Mesothelial cell of epicardium (in vitro differentiated cells): ENCODE measurements around the gene PPP1R9A. TPM values are rescaled to one million over a fixed set of nuclear protein-coding genes. Genes with fewer than 3 reads are reported as not detected.

Source experiments
- DNase-seq, 2 experiments: peaks; one replicate each; pipeline ENCODE4 v3.0.0; 2021; ENCODE audit warnings: low spot score in 2 of 2; ENCODE audit not compliant: unreplicated experiment in 2 of 2
- H3K27ac Mint-ChIP-seq: 2 replicates; pipeline ENCODE4 v1.8.0; 2021; ENCODE audit warnings: mixed read lengths
- H3K27me3 Mint-ChIP-seq: 2 replicates; pipeline ENCODE4 v1.8.0; 2021; ENCODE audit warnings: low read depth, mixed read lengths
- H3K36me3 Mint-ChIP-seq: 2 replicates; pipeline ENCODE4 v1.8.0; 2021; ENCODE audit warnings: mixed read lengths
- H3K4me1 Mint-ChIP-seq: 2 replicates; pipeline ENCODE4 v1.8.0; 2021; ENCODE audit warnings: mixed read lengths
- H3K4me3 Mint-ChIP-seq: 2 replicates; pipeline ENCODE4 v1.8.0; 2021; ENCODE audit warnings: mild to moderate bottlenecking, moderate library complexity, mixed read lengths
- H3K9me3 Mint-ChIP-seq: 2 replicates; pipeline ENCODE4 v1.8.0; 2021; ENCODE audit warnings: mixed read lengths
- CTCF ChIP-seq: fragments of 200-600 bp; sonication (generic); IDR thresholded peaks from one replicate; pipeline ENCODE4 v1.5.0; 2021; ENCODE audit warnings: antibody characterized with exemption; ENCODE audit not compliant: unreplicated experiment
- total RNA-seq: library from RNA; stranded (reverse); gene quantifications from 3 replicates; pipeline ENCODE4 v1.2.1, GENCODE V29; 2021

Gene PPP1R9A
- total RNA-seq, 1 donor from 2014 or later: 39.3 TPM

GRCh38 chr7:95303013-95303905, 395.9 kb downstream of the PPP1R9A start:
- no peak for DNase-seq
- Mint-ChIP-seq H3K9me3 (no peaks in the 10 kb centered on the region), H3K4me1 (peaks cover 11% of the 10 kb centered on the region), H3K36me3 (no peaks in the 10 kb centered on the region), H3K27me3 (no peaks in the 10 kb centered on the region), H3K27ac (no peak overlapping the region), H3K4me3 (no peak overlapping the region)
- no peak for TF ChIP-seq CTCF

DNA sequence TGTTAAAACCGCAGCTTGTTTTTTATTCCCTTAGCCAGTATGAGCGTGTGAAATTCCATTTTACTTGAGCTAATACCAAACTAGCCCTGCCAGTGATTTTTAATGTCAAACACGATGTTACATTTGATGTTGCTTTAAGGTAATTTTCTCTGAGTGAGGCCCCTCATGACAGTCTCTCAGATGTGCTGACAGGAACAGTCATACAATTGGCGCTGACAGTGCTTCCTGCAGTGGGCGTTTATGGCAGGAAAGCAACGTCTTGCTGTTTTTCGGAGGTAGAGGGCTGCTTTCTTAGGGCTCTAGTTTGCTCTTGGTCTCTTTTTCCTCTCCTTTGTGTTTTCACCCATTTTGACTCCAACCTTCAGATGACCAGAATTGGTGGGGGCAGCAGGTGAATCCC, 397.6 kb downstream of the PPP1R9A start:
- H3K4me3 Mint-ChIP-seq: no peak overlapping the region
- H3K27me3 Mint-ChIP-seq: no peaks in the 10 kb centered on the region
- no peaks in the 10 kb centered on the region for H3K9me3 Mint-ChIP-seq
- H3K4me1 Mint-ChIP-seq: peaks cover 18% of the 10 kb centered on the region
- TF ChIP-seq CTCF: no peak
- no peak for DNase-seq
- no peak overlapping the region for H3K27ac Mint-ChIP-seq
- H3K36me3 Mint-ChIP-seq: no peaks in the 10 kb centered on the region

- Mint-ChIP-seq H3K36me3 (no peaks in the 10 kb centered on the region), H3K27ac (no peak overlapping the region), H3K27me3 (no peaks in the 10 kb centered on the region), H3K9me3 (peaks cover 3% of the 10 kb centered on the region), H3K4me3 (no peak overlapping the region), H3K4me1 (peaks cover 11% of the 10 kb centered on the region)
- TF ChIP-seq CTCF: no peak
- DNase-seq: no peak
Measured at GRCh38 chr7:95309951-95310350, 402.6 kb downstream of the PPP1R9A start.

- H3K27me3 Mint-ChIP-seq: no peaks in the 10 kb centered on the region
- peaks cover 11% of the 10 kb centered on the region for H3K4me1 Mint-ChIP-seq
Measured at GRCh38 chr7:95311389-95311788, 404.0 kb downstream of the PPP1R9A start.

DNA sequence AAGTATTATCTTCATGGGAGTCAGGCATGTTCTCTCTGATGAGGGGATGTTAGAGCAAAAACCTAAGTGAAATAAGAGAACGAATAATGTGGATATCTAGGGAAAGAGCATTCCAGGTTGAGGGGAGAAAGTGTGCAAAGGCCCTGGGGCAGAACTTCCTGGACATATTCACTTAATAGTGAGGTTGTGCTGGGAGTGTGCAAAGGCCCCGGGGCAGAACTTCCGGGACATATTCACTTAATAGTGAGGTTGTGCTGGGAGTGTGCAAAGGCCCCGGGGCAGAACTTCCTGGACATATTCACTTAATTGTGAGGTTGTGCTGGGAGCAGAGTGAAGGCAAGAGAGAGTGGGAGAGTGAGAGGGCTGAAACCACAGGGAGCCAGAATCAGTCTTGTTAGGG, 405.2 kb downstream of the PPP1R9A start:
- Mint-ChIP-seq H3K4me1 (peaks cover 11% of the 10 kb centered on the region), H3K9me3 (peaks cover 3% of the 10 kb centered on the region), H3K36me3 (no peaks in the 10 kb centered on the region), H3K27ac (no peak overlapping the region), H3K4me3 (no peak overlapping the region), H3K27me3 (no peaks in the 10 kb centered on the region)
- DNase-seq: no peak
- no peak for TF ChIP-seq CTCF

More at GRCh38 chr7:95311389-95311788, 404.0 kb downstream of the PPP1R9A start:
- Mint-ChIP-seq H3K4me3 (no peak overlapping the region), H3K36me3 (no peaks in the 10 kb centered on the region), H3K27ac (no peak overlapping the region), H3K9me3 (peaks cover 3% of the 10 kb centered on the region)
- no peak for DNase-seq
- TF ChIP-seq CTCF: no peak
